ENCODE results near the gene ASPSCR1. TPM values are rescaled to one million over a fixed set of nuclear protein-coding genes. Genes with fewer than 3 reads are reported as not detected.

The ASPSCR1 gene
- total and polyA plus RNA-seq, 2 of the 13 experiments (the other 11 are each of a cell fraction or from before 2014, with no cell fraction given) = 274 to 314 TPM

GRCh38 chr17:82021107-82021899 is 43.9 kb downstream of the ASPSCR1 start (continued):
- no peak for TF ChIP-seq ZFP36L2 (CRISPR knock-in tag; IDR thresholded peaks at IDR 0.05)
- no peak for TF ChIP-seq ZNF569 (CRISPR knock-in tag; IDR thresholded peaks at IDR 0.05; ENCODE audit: borderline replicate concordance)
- no peak for TF ChIP-seq TEAD2 (CRISPR knock-in tag; IDR thresholded peaks at IDR 0.05)
- peak; percentile 77 for TF ChIP-seq ZNF784 (CRISPR knock-in tag; IDR thresholded peaks at IDR 0.05; ENCODE audit: borderline replicate concordance)
- TF ChIP-seq ZFP90 (CRISPR knock-in tag; IDR thresholded peaks at IDR 0.05; ENCODE audit: borderline replicate concordance) = peak; percentile 84; the same call in 1 of the 2 replicates
- TF ChIP-seq GZF1 (CRISPR knock-in tag; IDR thresholded peaks at IDR 0.05) = peak; percentile 87; the same call in 1 of the 2 replicates
- TF ChIP-seq ZFP36L1 (CRISPR knock-in tag; IDR thresholded peaks at IDR 0.05) = 0 out of 2 replicates have a peak, but pooled peaks have one; percentile 10
- peak; percentile 85 for TF ChIP-seq RBFOX2 (IDR thresholded peaks at IDR 0.05; ENCODE audit: low read depth, low read length)
- peak; percentile 51; the same call in 1 of the 2 replicates for TF ChIP-seq FOSL2 (CRISPR knock-in tag; IDR thresholded peaks at IDR 0.05)
- TF ChIP-seq SOX13 (IDR thresholded peaks at IDR 0.05) = no peak
- TF ChIP-seq SOX13 (CRISPR knock-in tag; conservative IDR thresholded peaks at IDR 0.05 in 1 of 2, IDR thresholded peaks at IDR 0.05 in 1 of 2) = peak in 1 of 2 experiments; percentile 25; a peak in 1 of 4 replicates
- peak; percentile 71 for TF ChIP-seq TEAD3 (CRISPR knock-in tag; optimal IDR thresholded peaks at IDR 0.05; ENCODE audit: borderline replicate concordance)
- TF ChIP-seq RORA (CRISPR knock-in tag; IDR thresholded peaks at IDR 0.05) = no peak
- TF ChIP-seq ZFP36 (IDR thresholded peaks at IDR 0.05; ENCODE audit: borderline replicate concordance, low read depth, low read length, partially characterized antibody) = peak; percentile 39
- TF ChIP-seq ZMYM4 (CRISPR knock-in tag; IDR thresholded peaks at IDR 0.05) = 0 out of 2 replicates have a peak, but pooled peaks have one; percentile 21
- peak; percentile 93 for TF ChIP-seq ZXDC (CRISPR knock-in tag; IDR thresholded peaks at IDR 0.05)
- peak; percentile 37; the same call in 1 of the 2 replicates for TF ChIP-seq ZBTB20 (CRISPR knock-in tag; IDR thresholded peaks at IDR 0.05; ENCODE audit: borderline replicate concordance, low read depth)
- peak; percentile 63; the same call in 1 of the 2 replicates for TF ChIP-seq ZNF263 (CRISPR knock-in tag; IDR thresholded peaks at IDR 0.05)
- peak; percentile 25; the same call in 1 of the 2 replicates for TF ChIP-seq ZNF619 (CRISPR knock-in tag; IDR thresholded peaks at IDR 0.05)
- TF ChIP-seq MEIS2 (CRISPR knock-in tag; IDR thresholded peaks at IDR 0.05) = 0 out of 2 replicates have a peak, but pooled peaks have one; percentile 37
- peak; percentile 94 for TF ChIP-seq ZNF501 (CRISPR knock-in tag; IDR thresholded peaks at IDR 0.05)
- TF ChIP-seq ZNF543 (CRISPR knock-in tag; IDR thresholded peaks at IDR 0.05) = 0 out of 2 replicates have a peak, but pooled peaks have one; percentile 36
- no peak for TF ChIP-seq ZNF160 (CRISPR knock-in tag; IDR thresholded peaks at IDR 0.05)
- peak; percentile 19; the same call in 1 of the 2 replicates for TF ChIP-seq HNF4A (CRISPR knock-in tag; IDR thresholded peaks at IDR 0.05)
- peak; percentile 61 for TF ChIP-seq ERF (CRISPR knock-in tag; IDR thresholded peaks at IDR 0.05)
- 0 out of 2 replicates have a peak, but pooled peaks have one; percentile 22 for TF ChIP-seq NFYB (CRISPR knock-in tag; IDR thresholded peaks at IDR 0.05)
- TF ChIP-seq NFRKB (IDR thresholded peaks at IDR 0.05) = no peak
- peak; percentile 79 for TF ChIP-seq TBX2 (CRISPR knock-in tag; IDR thresholded peaks at IDR 0.05; ENCODE audit: borderline replicate concordance)
- TF ChIP-seq YEATS4 (CRISPR knock-in tag; IDR thresholded peaks at IDR 0.05; ENCODE audit: borderline replicate concordance) = peak; percentile 68; the same call in 1 of the 2 replicates
